NCI-H226 (cell line): ENCODE data around the gene SATL1.
"Not testable (repeated sequence)": the region's sequence is repeated elsewhere in the genome, so short reads cannot be mapped to it uniquely, and the experiment has no call there.

Experiments
- DNase-seq: peaks from one replicate; pipeline ENCODE4 v3.0.0-alpha.2; 2015

The SATL1 gene, protein sequence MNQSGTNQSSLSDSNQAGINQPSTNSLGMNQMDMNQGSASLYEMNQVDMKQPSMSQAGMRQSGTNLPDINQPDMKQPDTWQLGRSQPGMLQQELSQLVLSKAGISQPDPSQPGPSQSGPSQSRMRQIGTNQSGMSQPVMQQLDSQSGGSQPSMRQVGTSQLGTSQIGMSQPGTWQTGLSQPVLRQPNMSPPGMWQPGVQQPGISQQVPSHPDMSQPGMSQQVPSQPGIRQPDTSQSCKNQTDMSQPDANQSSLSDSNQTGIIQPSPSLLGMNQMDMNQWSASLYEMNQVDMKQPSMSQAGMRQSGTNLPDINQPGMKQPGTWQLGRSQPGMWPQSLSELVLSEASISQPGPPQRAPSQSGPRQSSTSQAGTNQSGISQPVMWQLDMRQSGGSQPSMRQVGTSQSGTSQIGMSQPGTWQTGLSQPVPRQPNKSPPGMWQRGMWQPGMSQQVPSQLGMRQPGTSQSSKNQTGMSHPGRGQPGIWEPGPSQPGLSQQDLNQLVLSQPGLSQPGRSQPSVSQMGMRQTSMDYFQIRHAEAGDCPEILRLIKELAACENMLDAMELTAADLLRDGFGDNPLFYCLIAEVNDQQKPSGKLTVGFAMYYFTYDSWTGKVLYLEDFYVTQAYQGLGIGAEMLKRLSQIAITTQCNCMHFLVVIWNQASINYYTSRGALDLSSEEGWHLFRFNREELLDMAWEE

DNA sequence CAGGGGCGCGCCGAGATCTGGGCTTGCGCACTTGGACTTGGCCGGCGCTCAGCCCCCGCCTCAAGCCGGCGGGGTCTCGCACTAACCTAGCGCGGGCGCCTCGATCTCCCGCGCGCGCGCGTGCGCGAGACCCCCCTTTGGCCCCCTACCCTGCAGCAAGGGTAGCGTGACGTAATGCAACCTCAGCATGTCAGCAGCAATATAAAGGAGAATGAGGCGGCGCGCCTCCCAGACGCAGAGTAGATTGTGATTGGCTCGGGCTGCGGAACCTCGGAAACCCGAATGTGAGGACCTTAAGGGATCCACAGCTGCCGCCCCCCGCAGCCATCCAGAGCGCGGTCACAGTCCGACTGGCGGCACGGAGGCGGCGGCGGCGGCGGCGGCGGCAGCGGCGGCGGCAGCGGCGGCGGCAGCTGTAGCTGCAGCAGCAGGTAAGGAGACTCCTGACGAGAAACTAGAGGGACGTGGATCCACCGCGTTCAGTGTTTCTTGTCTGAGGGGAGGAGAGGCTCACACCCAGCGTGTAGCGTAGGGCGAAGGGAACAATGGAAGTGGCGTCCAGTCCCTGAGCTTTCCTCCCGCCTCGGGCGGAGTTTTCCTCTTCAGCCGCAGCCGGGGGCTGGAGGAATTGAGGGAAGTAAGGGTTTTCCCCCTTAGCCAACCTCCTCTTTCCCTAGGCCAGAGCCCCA lies at the start of gene SATL1, which contains the start of gene ZNF711:
Gene SATL1 (minus strand): TSS at position 19 of the 689 bp plus-strand sequence. CDS start 134,811 bp downstream, outside the sequence.
Gene ZNF711 (plus strand): TSS at position 231 of the 689 bp plus-strand sequence. CDS start 3,582 bp downstream, outside the sequence.
- no peak for DNase-seq

DNA sequence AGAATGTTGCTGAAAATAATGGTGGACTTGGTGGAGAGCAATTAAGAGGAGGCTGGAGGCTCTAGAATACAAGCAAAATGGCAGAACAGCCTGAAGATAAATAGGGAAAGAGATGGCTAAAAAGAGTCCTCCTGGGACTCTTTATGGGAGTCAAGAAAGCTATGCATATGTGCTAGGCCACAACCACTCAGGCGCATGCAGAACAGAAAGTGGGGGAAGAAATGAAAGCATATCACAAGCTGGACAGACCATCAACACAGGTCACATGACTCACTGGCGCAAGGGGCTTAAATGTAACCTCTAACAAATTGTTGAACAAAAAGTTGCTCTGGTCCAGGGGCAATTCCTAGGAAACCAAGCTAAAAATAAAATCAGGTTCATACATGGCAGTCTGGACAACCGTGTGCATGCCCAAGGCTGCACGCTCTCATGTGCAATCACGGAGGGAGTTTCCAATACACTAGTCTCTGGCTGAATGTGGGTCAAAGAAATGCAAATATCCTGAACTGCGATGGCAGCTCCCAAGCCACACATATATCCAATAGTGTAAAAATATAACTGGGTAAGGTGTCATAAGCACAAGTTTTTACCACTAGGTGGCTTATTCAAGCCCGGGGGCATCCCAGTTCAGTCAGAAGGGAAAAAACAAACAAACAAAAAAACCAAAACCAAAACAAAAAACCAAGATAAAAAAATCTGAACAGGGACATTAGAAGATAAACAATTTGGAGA lies 45.6 kb upstream of the SATL1 start:
- no peak for DNase-seq

DNA sequence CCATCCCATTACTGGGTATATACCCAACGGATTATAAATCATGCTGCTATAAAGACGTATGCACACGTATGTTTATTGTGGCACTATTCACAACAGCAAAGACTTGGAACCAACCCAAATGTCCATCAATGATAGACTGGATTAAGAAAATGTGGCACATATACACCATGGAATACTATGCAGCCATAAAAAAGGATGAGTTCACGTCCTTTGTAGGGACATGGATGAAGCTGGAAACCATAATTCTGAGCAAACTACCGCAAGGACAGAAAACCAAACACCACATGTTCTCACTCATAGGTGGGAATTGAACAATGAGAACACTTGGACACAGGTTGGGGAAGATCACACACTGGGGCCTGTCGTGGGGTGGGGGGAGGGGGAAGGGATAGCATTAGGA lies 41.7 kb upstream of the SATL1 start:
- not testable (repeated sequence) for DNase-seq

DNA sequence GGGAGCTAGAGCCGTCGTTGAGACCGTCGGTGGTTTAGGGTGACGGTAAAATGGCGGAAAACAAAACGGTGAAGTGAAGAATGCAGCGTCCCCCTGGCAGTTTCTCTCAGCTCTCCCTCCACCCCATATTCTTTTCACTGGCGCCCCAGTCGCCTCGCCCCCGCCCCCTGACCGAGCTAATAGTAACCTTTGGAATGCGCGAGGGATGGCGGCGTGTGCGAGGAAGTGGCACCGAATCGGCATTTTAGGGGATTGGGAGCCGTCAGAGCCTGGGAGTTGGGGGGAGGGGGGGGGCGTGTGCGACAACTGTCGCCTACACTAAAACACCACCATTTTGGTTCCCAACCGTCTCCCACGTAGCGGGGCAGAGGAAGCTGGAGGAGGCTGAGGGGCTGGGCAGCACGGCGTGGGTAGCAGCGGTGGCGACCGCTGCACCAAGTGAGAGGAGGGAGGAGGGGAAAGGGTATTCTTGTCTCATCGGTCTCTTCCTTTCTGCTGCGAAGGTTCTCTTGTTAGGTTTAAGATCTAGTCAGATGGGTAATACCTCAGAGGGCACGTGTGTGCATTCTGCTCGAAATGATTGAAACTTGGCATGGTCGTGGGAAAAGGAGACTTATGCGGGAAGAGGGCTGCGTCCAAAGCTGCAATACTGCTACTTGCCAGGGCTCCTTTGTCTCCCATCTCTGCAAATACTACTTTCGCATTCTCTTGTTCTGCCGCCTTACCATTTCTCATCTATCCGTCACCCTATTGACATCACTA lies 1.1 kb upstream of the SATL1 start:
- DNase-seq = no peak

DNA sequence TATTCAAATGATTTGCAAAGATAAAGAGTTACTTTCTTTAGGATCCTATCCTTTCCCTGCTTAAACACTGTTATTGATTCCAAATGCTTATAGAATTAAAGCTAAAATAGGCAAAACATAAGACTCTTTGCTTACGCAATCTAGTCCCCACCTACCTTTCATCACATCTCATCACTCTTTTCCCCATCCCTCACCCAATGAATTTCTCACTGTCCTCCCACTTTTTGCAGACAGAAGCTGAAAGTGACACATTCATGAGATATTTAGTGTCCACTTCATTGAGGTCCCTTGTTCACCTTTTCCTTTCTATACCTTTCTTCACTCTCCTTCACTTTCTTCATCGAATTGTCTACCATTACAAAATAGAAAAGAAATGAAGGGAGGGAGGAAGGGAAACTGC lies 424 bp downstream of the SATL1 start:
- DNase-seq = no peak

GRCh38 chrX:85223359-85223758 lies 20.2 kb downstream of the SATL1 start:
- DNase-seq = no peak

- DNase-seq = no peak
These were observed 22.2 kb downstream of the SATL1 start for GRCh38 chrX:85221361-85221760.

DNA sequence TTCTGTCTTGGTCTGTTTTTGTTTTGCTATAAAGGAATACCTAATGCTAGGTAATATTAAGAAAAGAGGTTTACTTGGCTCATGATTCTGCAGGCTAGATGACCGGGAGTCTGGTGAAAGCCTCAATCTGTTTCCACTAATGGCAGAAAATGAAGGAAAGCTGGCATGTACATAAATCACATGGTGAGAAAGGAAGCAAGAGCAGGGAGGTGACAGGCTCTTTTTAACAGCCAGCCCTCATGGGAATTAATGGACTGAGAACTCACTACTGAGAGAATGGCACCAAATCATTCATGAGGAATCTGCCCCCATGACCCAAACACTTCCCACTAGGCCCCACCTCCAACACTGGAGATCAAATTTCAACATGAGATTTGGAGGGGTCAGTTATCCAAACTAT lies 27.6 kb downstream of the SATL1 start:
- DNase-seq = no peak

- DNase-seq = no peak
These were observed 29.6 kb downstream of the SATL1 start for GRCh38 chrX:85213792-85214530.

DNA sequence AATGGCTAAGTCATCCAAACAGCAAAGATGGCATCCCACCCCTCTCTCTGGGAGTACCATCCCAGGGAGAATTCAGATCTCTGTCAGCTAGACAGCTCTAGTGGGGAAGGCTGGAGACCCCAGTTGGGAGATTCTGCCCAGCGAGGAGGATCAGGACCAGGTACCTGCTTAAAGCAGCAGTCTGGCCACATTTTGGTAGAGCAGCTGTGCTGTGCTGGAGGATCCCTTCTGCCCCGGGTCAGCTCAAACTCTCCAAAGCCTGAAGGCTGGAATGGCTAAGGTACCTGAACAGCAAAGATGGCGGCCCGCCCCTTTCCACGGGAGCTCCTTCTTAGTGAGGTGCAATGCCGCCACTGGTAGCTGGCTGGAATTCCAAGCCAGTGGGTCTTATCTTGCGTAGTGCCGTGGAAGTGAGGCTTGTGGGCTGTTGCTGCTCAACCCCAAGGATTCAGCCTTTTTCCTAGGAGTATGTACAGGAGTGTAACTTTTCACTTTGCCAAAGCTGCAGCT lies 40.1 kb downstream of the SATL1 start:
- DNase-seq = no peak

GRCh38 chrX:85196319-85196718 lies 47.3 kb downstream of the SATL1 start:
- no peak for DNase-seq

DNA sequence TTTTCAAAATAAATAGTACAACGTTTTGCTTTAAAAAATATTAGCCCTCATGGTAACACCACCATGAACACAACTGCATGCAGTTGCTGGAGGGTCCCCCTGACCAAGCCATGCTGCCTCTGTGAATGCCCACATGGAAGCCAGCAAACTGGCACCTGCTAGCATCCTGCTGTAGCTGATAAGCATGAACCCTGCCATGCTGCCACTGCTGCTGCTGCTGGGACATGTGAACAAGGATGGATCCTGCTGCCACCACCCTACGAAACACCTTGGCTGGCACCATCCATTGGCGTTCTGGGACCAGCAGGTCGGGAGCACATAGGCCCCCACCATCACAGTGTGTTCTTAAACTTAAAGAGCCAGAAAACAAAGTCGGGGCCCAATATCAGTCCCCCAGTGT lies 83.9 kb downstream of the SATL1 start:
- no peak for DNase-seq

DNA sequence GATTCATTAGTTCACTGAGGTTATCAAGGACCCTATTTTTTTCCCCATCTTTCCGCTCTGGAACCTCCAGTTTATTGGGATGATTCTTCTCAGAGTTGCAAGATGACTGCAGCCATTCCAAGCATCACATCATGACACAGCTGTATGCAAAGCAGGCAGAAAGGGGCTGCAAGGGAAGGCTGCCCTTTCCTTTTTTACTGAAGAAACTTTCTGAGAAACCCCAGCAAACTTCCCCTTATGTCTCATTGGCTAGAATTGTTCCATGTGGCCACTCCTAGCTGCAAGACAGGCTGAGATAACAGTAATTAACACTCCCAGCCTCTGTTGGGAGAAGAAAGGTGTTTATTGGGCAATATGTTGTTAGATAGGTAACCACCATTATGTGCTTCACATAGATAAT lies 102.6 kb downstream of the SATL1 start:
- no peak for DNase-seq

GRCh38 chrX:85139422-85139821 lies 104.2 kb downstream of the SATL1 start:
- DNase-seq = no peak

- DNase-seq = no peak
These were observed 107.2 kb downstream of the SATL1 start for GRCh38 chrX:85136409-85136808.

GRCh38 chrX:85115252-85115651 lies 128.3 kb downstream of the SATL1 start:
- DNase-seq = no peak

DNA sequence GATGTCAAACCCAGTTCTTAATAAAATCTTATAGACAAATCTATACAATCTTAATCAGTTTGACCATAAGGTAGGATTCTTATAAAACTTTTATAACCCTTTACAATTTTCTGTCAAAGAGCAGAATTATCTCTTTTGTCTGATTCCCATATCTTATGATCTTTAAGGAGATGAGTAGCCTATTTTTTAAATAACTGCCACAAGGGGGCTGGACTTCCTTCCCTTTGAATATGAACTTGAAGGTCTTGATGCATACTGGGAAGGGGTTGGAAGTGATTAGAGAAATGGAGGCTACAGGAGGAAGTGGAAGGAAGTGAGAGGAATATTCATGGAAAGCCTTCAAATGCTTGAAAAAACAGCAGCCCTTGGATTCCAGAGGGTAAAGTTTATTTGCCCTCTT lies 128.8 kb downstream of the SATL1 start:
- DNase-seq = no peak

DNA sequence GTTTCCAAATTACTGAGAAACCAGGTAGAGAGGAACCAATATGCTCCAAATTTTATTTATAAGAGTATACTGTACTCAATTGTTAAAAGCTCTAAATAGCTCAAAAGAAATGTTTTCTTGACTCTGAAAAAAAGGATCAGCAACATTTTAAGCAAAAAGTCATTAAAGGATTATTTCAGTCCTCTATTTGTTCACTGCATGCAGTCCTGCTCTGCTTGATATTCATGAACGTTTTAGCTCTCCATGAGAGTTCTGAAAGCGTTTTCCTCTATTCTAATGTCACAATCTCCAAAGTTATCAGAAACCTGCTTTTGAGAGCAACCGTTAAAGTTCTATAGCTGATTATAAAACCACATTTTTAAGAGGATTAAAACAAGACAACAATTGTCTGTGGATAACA lies 129.4 kb downstream of the SATL1 start:
- DNase-seq = no peak

DNA sequence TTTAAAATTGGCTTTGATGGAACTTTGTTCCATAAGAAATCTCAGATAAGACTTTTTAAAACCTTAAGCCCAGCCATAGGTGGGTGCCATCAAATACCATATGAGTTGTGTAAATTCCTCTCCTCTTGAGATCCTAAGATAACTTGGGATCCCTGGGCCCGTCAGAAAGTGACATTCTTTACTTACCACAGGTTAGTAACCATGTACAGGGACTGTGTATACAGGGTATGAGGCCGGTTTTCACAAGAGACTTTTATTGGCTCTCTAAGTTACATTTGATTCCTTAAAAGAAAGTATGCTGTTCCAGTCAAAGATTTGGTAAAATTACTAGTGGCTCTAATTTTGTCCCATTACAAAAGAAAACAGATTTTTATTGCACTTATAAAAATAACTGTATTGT lies 129.8 kb downstream of the SATL1 start:
- DNase-seq = no peak

DNA sequence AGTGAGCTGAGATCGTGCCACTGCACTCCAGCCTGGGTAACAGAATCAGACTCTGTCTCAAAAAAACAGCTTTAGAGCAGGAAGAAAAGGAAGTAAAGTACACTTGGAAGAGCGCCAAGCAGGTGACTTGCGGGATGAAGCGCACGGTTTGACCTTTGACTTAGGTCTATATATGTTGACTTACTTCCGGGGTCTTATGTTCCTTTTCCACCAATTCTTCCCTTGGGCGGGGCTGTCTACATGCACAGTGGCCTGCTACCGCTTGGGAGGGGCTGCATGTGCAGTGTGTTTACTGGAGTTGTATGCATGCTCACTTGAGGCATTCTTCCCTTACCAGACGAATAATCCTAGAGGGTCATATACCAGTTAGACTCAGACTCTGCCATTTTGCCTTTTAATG lies 131.3 kb downstream of the SATL1 start:
- DNase-seq = no peak

DNA sequence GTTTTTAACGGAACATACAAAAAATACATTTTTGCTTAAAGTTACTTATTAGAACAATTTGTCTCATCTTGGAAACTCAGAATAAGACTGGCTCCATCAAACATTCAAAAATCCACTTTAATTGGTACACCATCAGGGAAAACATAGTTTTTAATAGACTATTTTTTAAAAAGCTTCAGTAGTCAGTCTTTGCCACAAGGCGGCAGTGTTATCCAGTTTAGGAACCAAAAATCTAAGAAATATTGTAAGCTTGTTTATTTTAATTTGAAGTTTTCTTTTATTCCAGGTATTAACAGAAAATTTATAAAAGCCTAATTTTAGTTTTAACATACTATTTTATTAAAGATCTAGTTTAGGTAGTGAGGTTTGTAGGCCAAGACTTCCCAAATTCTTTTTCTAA lies 132.2 kb downstream of the SATL1 start:
- DNase-seq = no peak
